Posterior cingulate gyrus (tissue), 11 donors: ENCODE results near the gene AFAP1L1.

Experiments
- DNase-seq, 10 donors: peaks; one replicate each; pipeline versions ENCODE4 v3.0.0 to v3.0.0-alpha.2; 2020 to 2021; ENCODE audit warnings: mixed read lengths in 3 of 10
- intact Hi-C: fragments of 100-400 bp; cut with DNase I; formaldehyde crosslinking; loops from one replicate; pipeline ENCODE4 v1.15.1; 2023

Gene AFAP1L1

GRCh38 chr5:149304195-149305078 lies 32.8 kb downstream of the AFAP1L1 start:
- intact Hi-C loops: no loop called here
- DNase-seq: no peak

GRCh38 chr5:149309354-149309753 lies 37.7 kb downstream of the AFAP1L1 start:
- intact Hi-C loops: no loop called here
- no peak for DNase-seq

GRCh38 chr5:149310488-149310887 lies 38.8 kb downstream of the AFAP1L1 start:
- intact Hi-C loops: no loop called here

GRCh38 chr5:149310947-149311658 lies 39.4 kb downstream of the AFAP1L1 start:
- no peak for DNase-seq
- intact Hi-C loops: no loop called here

More at GRCh38 chr5:149310488-149310887, 38.8 kb downstream of the AFAP1L1 start:
- no peak for DNase-seq

GRCh38 chr5:149313151-149313841 lies 41.6 kb downstream of the AFAP1L1 start:
- DNase-seq: no peak
- intact Hi-C loops: no loop called here

- DNase-seq: no peak
- intact Hi-C loops: loop anchor here (5.0 kb wide), 2 partner anchors 118 to 248 kb away; no protein-coding TSS in a partner anchor
These were observed 43.0 kb downstream of the AFAP1L1 start for GRCh38 chr5:149314571-149315111.

- no peak for DNase-seq
- intact Hi-C loops: loop anchor here (2.0 to 5.0 kb wide), 3 partner anchors 55 to 247 kb away; no protein-coding TSS in a partner anchor
These were observed 44.1 kb downstream of the AFAP1L1 start for GRCh38 chr5:149315753-149316152.

- intact Hi-C loops: loop anchor here (2.0 to 5.0 kb wide), 3 partner anchors 53 to 245 kb away; no protein-coding TSS in a partner anchor
- DNase-seq: peak in 4 of 10 donors; percentile 20 to 33 (median 25)
These were observed 45.8 kb downstream of the AFAP1L1 start for GRCh38 chr5:149317281-149318048.

GRCh38 chr5:149319174-149319573 lies 47.5 kb downstream of the AFAP1L1 start:
- no peak for DNase-seq
- intact Hi-C loops: loop anchor here (5.0 kb wide), 2 partner anchors 113 to 243 kb away; no protein-coding TSS in a partner anchor

GRCh38 chr5:149320791-149321330 lies 49.2 kb downstream of the AFAP1L1 start:
- intact Hi-C loops: no loop called here
- peak in 8 of 10 donors; percentile 27 to 92 (median 54) for DNase-seq

GRCh38 chr5:149322518-149322917 lies 50.9 kb downstream of the AFAP1L1 start:
- no peak for DNase-seq
- intact Hi-C loops: no loop called here

GRCh38 chr5:149323210-149323609 lies 51.6 kb downstream of the AFAP1L1 start:
- intact Hi-C loops: no loop called here
- DNase-seq: no peak

GRCh38 chr5:149323621-149324205 lies 52.1 kb downstream of the AFAP1L1 start:
- no peak for DNase-seq

GRCh38 chr5:149324641-149325040 lies 53.0 kb downstream of the AFAP1L1 start:
- no peak for DNase-seq
- intact Hi-C loops: no loop called here

More at GRCh38 chr5:149323621-149324205, 52.1 kb downstream of the AFAP1L1 start:
- intact Hi-C loops: no loop called here

- intact Hi-C loops: no loop called here
- no peak for DNase-seq
These were observed 53.6 kb downstream of the AFAP1L1 start for GRCh38 chr5:149325166-149325735.

- no peak for DNase-seq
These were observed 54.2 kb downstream of the AFAP1L1 start for GRCh38 chr5:149325894-149326293.

GRCh38 chr5:149326611-149327010 lies 55.0 kb downstream of the AFAP1L1 start:
- DNase-seq: no peak
- intact Hi-C loops: no loop called here

More at GRCh38 chr5:149325894-149326293, 54.2 kb downstream of the AFAP1L1 start:
- intact Hi-C loops: no loop called here

- no peak for DNase-seq
- intact Hi-C loops: no loop called here
These were observed 56.5 kb downstream of the AFAP1L1 start for GRCh38 chr5:149328177-149328576.
